ENCODE measurements around the gene METRNL. TPM values are rescaled to one million over a fixed set of nuclear protein-coding genes. Genes with fewer than 3 reads are reported as not detected.

The METRNL gene
- total RNA-seq, 1 experiment from 2014 or later = 32.4 TPM

DNA sequence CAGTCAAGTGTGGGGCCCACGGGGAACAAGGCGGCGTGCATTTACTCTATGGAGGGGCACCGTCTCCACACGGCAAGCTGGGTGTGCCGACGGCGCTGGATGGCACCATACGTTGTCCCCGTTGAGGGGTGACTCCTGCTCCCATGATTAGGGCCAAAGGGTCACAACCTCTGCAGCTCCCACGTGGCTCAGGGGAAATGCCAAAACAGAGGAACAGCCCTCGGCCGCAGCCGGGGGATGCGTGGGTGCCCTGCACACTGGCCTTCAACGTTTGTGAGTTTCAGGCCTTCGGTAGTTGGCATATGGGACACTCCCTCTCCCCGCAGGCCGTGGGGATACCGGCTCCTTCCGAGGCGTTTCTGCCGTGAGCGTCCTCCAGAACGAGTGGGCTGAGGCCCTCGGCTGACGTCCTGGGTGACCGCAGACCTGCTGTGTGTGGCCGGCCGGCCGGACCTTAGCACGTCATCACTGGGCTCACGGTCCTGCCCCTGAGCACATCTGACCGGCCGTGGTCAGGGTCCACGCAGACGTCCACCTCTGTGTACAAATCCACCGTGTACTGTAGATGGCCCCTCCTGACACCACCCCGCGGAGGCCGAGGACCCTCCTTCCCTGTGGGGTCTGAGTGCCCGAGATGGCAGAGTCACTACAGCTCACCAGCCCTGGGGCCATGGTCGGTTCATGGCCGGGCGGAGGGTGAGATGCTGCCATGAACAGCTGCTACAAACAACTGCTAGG is 4.8 kb upstream of the METRNL start:
- DNase-seq (ENCODE audit: low read depth) = no peak
- in situ Hi-C loops (cut with HindIII; ENCODE audit: low pct_unique_long_range_greater_than_20kb, low sequenced_read_pairs) = no loop called here

GRCh38 chr17:83075270-83075880 is 4.0 kb upstream of the METRNL start:
- DNase-seq (ENCODE audit: low read depth) = no peak
- in situ Hi-C loops (cut with HindIII; ENCODE audit: low pct_unique_long_range_greater_than_20kb, low sequenced_read_pairs) = no loop called here

- in situ Hi-C loops (cut with HindIII; ENCODE audit: low pct_unique_long_range_greater_than_20kb, low sequenced_read_pairs) = no loop called here
- DNase-seq (ENCODE audit: low read depth) = no peak
Measured at GRCh38 chr17:83076938-83077337, 2.5 kb upstream of the METRNL start.

GRCh38 chr17:83077411-83077810 is 2.0 kb upstream of the METRNL start:
- no peak for DNase-seq (ENCODE audit: low read depth)
- in situ Hi-C loops (cut with HindIII; ENCODE audit: low pct_unique_long_range_greater_than_20kb, low sequenced_read_pairs) = no loop called here

DNA sequence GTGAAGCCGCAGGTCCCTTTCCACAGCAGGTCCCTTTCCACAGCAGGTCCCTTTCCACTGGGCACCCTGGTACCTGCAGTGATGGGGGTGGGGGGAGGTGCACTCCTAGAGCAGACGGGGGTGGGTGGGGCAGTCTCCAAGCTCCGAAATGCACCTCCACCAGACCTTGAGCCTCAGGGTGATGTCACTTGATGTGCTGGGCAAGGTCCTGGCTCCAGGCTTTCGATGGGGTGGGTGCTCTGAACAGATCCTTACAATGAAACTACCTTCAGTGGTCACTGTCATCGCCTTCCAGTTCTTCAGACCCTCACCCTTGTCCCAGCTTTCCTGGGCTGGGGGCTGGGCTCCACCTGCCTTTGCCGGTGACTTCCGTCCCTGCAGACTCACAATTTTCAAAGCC is 1.5 kb upstream of the METRNL start:
- in situ Hi-C loops (cut with HindIII; ENCODE audit: low pct_unique_long_range_greater_than_20kb, low sequenced_read_pairs) = no loop called here
- DNase-seq (ENCODE audit: low read depth) = no peak

- DNase-seq (ENCODE audit: low read depth) = no peak
- in situ Hi-C loops (cut with HindIII; ENCODE audit: low pct_unique_long_range_greater_than_20kb, low sequenced_read_pairs) = no loop called here
Measured at GRCh38 chr17:83078378-83079351, 744 bp upstream of the METRNL start.

GRCh38 chr17:83079766-83080578 is 563 bp downstream of the METRNL start:
- in situ Hi-C loops (cut with HindIII; ENCODE audit: low pct_unique_long_range_greater_than_20kb, low sequenced_read_pairs) = no loop called here
- DNase-seq (ENCODE audit: low read depth) = no peak

DNA sequence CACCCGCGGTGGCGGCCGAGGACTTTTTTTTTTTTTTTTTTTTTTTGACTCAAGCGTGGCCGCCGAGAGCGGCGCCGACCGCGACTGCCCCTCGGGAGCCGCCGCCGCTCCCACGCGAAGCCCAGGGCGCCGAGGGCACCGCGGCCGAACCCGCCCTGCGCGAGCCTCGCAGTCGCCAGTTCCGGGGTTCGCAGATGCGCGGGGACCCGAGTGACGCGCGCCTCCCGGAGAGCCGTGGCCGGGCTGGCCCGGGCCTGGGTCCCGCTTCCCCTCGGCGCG is 1.1 kb downstream of the METRNL start:
- in situ Hi-C loops (cut with HindIII; ENCODE audit: low pct_unique_long_range_greater_than_20kb, low sequenced_read_pairs) = no loop called here
- no peak for DNase-seq (ENCODE audit: low read depth)

- peak; percentile 36 for DNase-seq (ENCODE audit: low read depth)
- in situ Hi-C loops (cut with HindIII; ENCODE audit: low pct_unique_long_range_greater_than_20kb, low sequenced_read_pairs) = no loop called here
Measured at GRCh38 chr17:83080858-83081683, 1.7 kb downstream of the METRNL start.

GRCh38 chr17:83081684-83082201 is 2.3 kb downstream of the METRNL start:
- in situ Hi-C loops (cut with HindIII; ENCODE audit: low pct_unique_long_range_greater_than_20kb, low sequenced_read_pairs) = no loop called here
- no peak for DNase-seq (ENCODE audit: low read depth)

DNA sequence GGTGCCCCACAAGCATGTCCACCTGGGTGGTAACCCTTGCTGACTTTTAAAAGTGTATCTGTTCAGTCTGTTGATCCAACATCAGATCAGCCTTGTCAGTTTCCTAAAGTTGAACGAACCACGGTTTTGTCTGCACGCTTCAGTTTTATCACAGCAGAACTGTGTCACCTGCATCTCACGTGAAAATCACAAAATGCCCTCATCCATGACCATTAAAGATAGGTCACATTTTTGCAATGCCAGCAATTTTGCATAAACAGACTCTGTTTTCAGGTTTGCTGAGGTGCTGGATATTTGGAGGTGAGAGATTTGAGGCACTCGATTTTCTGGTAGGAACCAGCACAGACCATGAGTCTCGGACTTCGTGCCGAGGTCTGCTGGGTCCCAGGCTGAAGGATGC is 3.0 kb downstream of the METRNL start:
- DNase-seq (ENCODE audit: low read depth) = no peak
- in situ Hi-C loops (cut with HindIII; ENCODE audit: low pct_unique_long_range_greater_than_20kb, low sequenced_read_pairs) = no loop called here

DNA sequence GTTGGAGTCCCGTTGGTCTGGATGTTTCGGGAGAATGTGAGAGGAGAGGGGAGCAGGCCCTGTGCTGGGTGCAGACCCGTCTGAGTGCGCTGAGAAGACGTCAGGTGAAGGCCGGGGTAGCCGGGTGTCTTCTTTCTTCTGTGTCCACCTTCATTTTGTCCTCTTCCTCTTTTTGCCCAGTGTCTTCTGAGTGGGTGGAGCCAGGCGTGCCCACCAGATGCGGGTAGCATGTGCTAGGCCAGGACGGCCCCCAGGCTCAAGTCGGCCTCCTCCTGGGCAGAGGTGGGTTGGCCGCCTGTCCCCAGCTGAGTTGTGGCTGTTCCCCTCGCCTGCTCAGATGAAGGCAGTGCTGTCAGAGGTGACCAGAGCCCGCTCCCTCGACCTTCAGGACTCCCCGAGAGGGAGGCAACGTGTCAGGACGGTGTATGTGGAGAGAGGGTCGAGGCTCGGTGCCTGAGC is 3.5 kb downstream of the METRNL start:
- no peak for DNase-seq (ENCODE audit: low read depth)
- in situ Hi-C loops (cut with HindIII; ENCODE audit: low pct_unique_long_range_greater_than_20kb, low sequenced_read_pairs) = no loop called here

DNA sequence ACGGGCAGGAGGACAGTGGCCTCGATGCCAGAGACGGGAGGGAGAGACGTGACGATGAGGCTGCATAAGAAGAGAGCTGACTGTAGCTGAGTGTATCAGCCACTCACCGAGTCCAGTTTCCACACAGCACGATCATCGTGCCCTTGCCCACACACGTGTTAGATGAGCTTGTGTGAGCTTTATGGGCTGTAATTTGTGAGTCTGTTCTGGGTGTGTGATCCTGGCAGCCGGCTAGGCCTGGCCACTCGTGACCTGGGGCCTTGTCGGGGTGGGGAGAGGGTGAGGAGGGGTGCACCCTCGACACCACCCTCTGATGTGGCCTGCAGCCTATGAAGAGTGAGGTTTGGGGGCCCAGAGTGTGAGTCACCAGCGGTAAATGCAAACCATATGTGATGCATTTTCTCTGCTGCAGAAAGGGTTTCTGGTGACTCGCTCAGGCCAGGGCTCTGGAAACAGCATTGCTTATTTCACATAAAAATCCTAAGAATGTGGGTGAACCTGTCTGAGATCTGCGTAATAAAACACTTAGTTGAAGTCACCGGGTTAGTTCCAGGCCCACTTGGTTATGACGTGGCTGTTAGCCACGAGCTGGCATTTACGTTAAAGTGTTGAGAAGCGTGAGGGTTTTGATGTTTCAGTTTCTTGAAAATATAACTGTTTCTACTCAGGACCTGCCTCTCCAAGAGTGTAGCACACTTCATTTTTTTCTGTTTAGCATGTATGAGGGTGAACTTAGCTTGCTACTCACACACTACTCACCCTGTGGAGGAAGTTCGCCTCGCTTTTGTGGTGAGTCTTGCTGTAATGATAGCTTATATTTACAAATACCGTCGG is 4.2 kb downstream of the METRNL start:
- in situ Hi-C loops (cut with HindIII; ENCODE audit: low pct_unique_long_range_greater_than_20kb, low sequenced_read_pairs) = no loop called here
- DNase-seq (ENCODE audit: low read depth) = peak; percentile 61

DNA sequence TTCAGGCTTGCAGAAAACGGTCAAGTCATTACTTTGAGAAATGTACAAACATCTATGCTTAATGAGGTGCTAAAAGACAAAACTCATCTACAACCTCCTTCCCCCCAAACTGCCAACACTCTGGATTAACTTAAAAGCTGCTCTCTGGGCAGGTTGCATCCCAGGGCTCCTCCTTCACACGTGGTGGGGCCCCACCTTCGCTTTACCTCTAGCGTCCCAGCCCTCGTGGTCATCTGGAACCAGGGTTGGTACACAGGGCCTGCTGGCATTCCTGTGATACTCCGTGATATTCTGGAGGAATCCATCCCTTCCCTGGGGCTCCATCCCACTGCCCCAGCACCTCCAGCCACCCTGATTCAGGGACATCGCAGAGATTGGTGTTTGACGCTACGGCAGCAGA is 4.8 kb downstream of the METRNL start:
- in situ Hi-C loops (cut with HindIII; ENCODE audit: low pct_unique_long_range_greater_than_20kb, low sequenced_read_pairs) = no loop called here
- DNase-seq (ENCODE audit: low read depth) = no peak

DNA sequence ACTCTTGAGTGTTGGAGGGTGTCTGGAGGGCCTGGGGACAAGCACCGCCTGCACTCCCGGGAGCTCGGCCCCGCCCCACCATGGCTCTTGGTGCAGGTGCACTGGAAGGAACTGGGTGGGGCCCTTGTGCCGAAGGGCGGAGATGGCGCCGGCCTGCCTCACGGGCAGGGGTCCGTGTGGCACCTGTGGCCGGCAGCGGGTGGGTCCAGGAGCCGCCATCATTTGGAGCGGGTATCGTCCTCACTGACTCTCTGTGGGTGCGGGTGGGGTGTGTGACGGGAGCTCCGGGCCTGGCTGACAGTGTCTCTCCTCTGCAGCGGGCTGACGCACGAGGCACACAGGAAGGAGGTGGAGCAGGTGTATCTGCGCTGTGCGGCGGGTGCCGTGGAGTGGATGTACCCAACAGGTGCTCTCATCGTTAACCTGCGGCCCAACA is 5.2 kb downstream of the METRNL start:
- DNase-seq (ENCODE audit: low read depth) = no peak
- in situ Hi-C loops (cut with HindIII; ENCODE audit: low pct_unique_long_range_greater_than_20kb, low sequenced_read_pairs) = no loop called here

DNA sequence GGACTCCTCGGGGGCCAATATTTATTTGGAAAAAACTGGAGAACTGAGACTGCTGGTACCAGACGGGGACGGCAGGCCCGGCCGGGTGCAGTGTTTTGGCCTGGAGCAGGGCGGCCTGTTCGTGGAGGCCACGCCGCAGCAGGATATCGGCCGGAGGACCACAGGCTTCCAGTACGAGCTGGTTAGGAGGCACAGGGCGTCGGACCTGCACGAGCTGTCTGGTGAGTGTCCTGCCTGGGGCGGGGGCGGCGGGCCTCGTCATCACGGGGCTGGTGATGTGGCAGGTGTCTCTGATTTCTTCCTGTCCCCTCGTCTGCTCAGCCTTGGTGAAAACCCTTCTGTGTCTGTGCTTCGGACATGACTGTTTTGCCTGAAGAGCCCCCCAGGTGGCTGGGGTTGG is 5.7 kb downstream of the METRNL start:
- in situ Hi-C loops (cut with HindIII; ENCODE audit: low pct_unique_long_range_greater_than_20kb, low sequenced_read_pairs) = no loop called here
- no peak for DNase-seq (ENCODE audit: low read depth)
